CD4-positive, alpha-beta T cell treated with Interferon alpha-2 for 1 hour (primary cell): ENCODE results near the gene AP1G1.

Experiments
- DNase-seq, 2 donors: peaks; one replicate each; pipeline ENCODE4 v3.0.0-alpha.2; 2020 to 2022

AP1G1 gene

DNA sequence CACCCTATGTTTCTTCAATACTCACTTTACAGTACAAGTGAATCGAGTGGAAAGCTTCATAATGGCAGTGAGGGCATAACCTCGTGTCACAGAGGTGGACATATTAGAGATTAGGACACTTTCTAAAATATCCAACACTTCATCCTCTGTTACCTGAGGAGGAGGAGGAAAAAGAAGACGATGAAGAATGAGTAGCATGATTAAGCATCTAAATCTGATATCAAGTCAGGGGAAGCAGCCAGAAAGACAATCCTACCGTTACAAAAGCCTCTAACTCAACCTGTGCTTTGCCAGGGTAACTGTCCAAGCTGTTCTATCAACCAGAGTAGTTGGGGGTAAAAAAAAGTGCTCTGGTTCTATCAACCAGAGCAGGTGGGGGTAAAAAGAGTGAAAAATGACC lies 60.4 kb downstream of the AP1G1 start:
- DNase-seq: no peak

DNA sequence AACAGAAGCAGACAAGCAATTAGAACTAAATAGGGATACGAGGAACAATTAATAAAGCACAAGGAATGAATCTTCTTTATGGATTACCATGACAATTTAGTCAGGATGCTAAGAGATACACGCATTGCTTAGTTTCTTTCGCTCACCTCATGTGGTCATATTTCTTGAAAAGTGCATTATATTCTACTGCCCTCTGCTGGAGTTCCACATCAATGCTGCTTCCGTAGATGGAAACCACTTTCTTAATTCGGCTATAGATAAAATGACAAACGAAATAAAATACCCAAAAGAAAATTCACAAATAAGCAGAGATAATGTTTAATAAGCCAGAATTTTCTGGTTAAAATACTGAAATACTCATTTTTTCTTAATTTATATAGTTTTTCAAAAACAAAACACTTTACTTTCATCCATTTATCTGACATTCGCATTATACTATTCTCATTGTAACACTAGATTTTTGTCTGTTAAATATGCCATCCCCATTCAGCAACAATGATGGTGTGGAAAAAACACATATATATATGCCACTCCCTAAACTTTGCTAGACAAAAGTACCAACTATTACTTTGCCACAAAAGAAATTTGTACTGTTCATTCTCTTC lies 62.1 kb downstream of the AP1G1 start:
- peak; percentile 18 to 63 for DNase-seq

DNA sequence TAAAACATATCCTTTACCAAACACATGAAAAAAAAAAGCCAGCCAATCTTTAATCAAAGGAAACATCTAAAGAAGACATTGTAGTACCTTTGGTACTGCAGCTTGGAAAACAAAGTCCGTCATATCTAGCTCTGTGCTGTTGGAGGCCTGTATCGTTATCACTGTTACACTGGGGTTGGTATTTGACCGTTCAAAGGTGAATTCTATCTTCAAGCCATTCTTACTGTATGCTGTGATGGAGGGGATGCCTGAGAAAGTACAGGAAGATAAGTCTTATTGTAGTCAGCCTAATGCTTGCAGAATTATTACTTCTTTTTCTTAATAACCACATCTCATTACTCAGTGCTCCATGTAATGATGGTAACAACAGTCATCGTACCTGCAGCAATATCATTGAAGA lies 69.8 kb downstream of the AP1G1 start:
- DNase-seq: no peak

DNA sequence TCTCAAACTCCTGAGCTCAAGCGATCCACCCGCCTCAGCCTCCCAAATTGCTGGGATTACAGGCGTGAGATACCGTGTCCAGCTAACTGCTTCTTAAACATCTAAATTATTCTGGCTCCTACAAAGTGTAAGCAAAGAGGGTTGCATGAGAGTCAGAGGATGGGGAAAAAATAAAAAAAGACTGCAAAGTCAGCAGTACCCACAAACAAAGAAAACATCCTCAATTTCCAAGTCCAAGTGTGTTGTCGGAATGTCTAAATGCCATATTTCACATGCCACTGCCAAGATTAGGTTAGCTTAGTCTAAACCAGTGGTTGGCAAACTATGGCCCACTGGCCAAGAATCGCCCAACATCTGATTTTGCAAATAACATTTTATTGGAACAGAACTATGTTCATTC lies 71.1 kb downstream of the AP1G1 start:
- no peak for DNase-seq

DNA sequence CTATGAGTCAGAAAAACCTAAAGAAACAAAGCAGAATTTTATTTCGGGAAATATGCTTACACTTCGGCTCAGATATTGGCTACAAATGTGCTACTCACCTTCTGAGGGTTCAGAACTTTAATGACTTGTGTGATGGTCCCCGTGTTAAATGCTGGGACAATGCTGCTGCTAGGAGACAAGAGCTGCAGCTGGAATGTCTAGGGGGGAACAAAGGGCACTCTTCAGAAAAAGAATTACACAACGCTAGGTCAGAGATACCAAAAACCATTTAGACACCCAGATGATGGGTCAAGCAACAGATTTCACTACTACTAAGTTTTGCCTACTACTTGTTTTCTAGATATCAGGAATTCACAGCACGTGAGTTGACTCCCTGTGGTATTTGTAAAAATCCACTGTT lies 74.1 kb downstream of the AP1G1 start:
- DNase-seq: no peak

DNA sequence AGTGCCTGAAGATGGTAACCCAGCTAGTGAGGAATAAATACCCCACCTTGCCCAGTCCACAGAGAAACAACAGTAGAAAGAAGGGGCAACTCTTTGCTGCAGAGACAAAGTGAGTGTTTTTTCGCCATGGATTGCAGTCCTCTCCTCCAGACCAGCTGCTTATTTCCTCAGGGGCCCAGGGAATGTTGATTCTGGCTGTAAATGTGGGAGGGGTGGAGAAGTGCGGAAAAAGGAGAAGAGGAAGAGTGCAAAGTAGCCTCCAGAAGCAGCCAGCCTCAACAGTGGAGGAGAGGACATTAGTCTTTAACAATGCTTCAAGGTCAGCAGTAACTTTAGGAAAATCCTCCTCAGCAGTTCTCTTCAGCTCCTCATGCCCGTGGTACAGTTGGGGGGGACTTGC lies 76.0 kb downstream of the AP1G1 start:
- DNase-seq: no peak

DNA sequence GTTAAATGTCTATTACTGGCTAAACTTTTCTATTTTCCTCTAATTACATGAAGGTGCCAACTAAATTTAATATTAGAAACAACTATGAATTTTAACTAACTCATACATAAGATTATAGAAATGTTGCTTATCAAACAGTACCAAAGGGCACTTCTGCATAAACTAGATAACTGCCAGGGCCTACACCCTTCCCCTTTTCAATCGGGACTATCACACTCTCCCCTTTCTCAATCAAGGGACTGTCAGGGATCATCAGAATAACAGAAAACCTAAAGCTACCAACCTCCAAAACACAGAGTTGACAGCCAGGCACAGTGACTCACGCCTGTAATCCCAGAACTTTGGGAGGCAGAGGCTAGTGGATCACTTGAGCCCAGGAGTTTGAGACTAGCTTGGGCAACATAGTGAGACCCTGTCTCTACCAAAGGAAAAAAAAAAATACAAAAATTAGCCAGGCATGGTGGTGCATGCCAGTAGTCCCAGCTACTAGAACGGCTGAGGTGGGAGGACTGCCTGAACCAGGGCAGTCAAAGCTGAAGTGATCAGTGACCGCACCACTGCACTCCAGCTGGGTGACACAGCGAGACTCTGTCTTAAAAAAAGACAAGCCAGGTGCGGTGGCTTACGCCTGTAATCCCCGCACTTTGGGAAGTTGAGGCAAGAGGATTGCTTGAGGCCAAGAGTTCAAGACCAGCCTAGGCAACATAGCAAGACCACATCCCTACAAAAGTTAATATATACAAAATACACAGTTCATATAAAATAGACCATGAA lies 80.9 kb downstream of the AP1G1 start:
- DNase-seq: peak in 1 of 2 donors; percentile 4

DNA sequence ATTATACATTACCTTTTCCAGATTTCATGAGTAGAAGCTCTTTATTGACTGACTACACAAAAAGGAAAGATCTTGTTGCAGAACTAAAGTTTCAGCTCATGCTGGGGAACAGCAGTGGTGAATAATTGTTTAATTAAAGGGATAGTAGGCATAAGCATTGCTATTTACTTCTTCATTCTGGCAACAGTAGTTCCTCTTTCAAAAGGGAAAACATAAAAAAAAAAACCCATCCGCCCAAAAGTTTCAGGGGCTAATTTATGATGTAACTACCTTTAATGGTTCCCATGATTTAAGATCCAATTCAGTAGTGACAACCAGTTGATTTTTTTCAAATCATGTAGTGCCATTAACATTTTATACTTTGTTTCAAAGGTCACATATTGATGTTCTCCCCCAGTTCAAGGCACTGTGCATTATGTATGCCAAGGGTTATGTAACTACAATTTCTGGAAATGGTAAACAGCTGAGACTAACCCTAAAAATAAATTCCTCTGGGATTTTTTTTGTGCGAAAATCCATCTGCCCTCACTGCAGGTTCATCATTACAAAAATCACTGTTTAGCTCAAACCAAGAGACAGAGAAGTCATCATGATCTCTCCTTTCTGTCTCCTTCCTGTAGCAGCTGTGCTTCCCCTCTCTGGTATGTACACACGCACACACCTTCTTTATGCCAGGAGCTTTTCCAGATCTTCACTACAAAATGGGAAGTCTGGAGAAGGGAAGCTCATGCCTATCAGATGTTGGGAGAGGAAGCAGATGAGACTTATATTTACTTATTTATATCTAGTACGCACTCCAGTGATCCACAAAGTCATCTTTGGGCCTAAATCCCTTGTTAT lies 81.9 kb downstream of the AP1G1 start:
- DNase-seq: no peak

DNA sequence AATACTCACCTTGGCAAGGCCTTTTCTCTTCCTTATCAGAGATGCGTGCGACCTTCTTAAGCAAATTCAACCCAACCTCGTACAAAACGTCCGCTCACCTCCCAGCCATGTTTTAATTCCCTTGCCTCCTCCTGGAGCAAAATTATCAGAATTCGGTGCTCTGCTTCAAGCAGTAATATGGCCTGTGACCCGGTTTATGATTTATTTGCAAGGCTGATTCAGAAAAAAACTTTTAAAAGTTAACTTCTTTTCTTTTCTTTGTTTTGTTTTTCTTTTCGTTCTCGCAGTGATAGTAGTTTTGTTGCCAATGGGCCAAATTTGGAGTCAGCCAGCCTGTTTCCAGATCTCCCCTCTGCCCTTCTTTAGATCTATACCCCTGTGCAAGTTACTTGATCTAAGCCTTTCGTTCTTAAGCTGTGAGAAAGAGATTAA lies 84.3 kb downstream of the AP1G1 start, which contains the start of gene PHLPP2:
Gene PHLPP2 (minus strand): TSS at position 382 of the 432 bp plus-strand sequence. CDS start 9,906 bp downstream, outside the sequence.
- no peak for DNase-seq

DNA sequence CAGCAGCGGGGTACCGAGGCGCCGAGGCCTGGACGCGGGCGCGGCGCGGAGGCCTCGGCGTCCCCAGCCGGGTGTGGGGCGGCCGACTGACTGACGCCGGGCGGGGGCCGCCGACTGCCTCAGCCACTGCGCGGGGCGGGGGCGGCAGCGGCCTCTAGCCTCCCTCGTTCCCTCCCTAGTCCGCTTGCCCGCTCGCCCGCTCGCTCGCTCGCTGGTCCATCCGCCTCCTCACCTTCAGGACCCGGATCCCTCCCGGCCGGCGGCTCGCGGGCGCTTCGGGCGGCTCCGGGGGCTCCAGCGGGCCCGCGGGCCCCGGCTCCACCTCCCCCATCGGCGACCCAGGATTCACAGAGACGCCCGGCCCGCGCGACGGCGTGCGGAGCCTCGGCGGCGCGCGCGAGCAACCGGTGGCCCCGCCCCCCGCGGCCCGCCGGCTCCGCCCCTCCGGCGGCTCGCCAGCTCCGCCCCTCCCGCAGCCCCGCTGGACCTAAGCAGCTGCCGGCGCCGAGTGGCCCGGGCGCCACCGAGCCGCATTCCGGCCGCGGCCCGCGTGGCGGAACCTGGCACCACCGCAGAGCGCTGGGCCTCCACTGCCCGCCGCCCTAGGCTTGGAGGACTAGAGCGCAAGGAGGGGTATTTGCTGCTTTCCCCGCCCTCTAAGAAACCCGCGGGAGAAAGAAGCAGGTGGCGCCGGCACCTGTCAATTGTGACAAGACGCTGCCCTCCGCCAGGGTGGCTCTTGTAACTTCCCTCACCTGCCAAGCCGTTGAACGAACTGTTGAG lies 84.9 kb downstream of the AP1G1 start:
- peak; percentile 80 to 84 for DNase-seq

DNA sequence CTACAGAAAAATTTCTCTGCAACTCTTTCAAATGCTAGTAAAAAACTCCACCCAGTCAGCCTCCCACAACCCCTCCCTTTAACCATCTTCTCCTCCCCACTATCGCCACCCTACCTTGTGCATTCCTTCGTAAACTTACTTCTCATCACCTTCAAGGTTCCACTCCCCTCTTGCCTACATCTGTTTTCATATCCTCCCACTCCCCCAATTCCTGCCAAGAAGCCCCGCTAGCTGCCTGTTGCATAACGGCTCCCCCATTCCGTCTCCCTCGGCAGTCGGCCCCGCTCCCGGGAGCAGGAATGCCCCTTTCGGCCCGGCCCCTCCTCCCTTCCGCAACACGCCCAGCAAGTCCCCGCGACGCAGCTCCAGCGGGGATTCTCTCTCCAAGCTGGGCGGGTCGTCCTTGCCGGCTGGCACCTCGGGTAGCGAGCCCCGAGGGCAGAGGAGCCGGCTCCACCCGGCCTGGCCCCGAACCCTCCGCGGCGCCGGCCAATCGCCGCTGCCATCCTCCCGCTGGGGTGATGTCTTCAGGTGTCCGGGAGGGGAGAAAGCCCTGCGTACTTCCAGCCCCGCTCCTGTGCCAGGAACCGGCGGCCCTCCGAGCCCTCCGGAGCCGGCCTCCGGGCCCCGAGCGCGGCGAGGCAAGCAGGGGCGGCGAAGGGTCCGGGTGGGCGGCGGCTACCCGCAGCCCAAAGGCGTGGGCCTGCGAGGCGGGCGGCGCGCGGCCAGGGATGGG lies 85.7 kb downstream of the AP1G1 start:
- DNase-seq: peak; percentile 18 to 60

DNA sequence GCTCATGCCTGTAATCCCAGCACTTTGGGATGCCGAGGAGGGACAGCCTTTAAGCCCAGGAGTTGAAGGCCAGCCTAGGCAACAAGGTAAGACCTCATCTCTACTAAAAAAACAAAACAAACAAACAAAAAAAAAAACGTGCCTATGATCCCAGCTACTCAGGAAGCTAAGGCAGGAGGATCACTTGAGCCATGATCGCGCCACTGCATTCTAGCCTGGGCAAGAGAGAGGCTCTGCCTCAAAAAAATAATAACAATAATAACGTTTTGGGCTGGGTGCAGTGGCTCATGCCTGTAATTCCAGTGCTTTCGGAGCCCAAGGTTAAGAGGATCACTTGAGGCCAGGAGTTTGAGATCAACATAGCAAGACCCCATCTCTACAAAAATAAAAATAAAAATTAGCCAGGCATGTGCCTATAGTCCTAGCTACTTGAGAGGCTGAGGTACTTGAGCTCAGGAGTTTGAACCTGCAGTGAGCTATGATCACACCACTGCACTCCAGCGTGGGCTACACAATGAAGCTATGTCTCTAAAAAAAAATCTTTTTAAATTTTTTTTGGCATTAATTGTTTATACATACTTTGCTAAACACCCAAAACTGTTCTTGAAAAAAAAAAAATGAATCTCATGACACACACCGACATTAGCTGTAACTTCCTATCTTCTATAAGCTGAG lies 87.4 kb downstream of the AP1G1 start:
- DNase-seq: no peak

DNA sequence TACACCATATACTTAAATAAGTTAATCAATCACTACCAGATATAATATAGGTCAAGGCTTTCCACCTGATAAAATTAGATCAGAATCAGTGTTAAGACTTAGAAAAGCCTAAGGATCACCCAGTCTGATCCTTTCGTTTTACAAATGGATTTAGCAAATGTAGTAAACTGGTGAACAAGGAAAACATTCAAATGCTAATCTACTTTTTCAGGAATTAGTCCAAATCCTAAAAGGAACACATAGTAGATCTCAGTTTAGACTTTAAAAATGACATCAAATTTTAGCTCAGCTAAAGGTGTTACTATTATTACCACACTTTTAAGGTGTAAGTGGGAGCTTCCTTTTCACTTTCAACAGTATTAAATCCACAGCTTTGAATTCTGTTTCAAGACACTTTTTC lies 96.1 kb downstream of the AP1G1 start:
- DNase-seq: no peak

DNA sequence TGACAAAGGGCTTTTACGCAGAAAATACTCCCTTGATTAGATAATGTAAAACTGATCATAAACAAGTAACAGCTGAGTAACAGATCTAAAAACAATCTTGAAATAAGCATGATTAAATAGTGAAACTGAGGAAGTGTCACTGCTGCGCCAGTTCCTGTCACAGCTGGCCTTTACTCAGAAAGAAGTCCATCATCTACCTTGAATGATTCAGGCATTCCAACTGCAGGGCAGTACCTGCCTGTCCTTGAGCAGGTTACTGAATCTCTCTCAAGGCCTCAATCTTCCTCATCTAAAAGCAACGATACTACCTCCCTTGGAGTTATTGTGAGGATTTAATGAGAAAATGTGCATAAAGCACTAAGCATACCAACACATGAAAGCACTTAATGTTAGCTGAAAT lies 96.8 kb downstream of the AP1G1 start:
- no peak for DNase-seq

DNA sequence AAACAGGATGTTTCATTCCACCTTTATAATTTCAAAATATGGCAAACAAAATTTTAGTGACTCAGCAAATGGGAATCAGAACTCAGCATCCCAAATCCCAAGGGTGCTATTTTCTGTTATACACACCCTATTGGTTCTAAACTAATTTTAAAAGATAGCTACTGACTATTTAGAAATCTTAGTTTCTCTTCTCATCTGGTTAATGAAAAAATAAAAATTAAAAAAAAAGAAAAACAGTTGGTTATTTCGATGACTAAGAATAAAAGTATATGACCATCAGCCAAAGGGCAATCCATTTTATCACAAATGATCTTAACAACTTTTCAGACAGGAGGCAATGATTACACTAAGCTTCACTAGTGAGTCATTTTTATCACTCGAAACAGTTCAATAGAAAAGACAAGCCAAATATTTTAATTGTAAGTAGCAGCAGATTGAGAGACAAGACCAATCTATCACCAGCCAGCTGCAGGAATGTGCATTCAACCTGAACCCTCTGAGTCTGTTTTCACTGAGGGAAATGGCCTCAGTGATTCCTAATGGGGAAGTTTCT lies 99.3 kb downstream of the AP1G1 start:
- no peak for DNase-seq

DNA sequence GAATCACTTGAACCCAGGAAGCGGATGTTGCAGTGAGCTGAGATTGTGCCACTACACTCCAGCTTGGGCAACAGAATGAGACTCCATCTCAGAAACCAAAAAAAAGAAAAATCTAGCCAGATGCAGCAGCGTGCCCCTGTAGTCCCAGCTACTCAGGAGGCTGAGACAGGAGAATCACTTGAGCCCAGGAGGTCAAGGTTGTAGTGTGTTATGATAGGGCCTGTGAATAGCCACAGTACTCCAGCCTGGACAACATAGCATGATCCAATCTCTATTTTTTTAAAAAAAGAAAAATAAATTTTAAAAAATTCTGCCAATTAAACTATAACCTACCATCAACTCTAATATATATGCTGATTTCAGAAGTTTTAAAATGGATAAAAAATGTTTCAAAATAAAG lies 99.9 kb downstream of the AP1G1 start:
- no peak for DNase-seq

DNA sequence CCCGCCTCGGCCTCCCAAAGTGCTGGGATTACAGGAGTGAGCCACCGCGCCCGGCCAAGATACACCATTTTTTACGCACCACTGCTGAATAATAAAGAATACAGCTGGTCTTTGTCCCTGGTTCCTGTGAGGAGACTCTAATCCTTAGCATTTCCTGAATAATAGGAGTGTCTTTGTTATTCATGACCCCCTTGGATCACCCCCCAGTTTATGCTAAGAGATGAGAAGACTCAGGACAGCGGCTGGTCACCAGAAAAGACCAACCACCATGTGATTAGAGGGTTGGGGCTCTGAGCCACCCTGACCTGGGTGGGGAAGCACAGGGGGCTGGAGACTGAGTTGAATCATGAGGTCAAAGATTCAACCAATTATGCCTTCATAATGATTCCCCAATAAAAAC lies 101.4 kb downstream of the AP1G1 start:
- no peak for DNase-seq

DNA sequence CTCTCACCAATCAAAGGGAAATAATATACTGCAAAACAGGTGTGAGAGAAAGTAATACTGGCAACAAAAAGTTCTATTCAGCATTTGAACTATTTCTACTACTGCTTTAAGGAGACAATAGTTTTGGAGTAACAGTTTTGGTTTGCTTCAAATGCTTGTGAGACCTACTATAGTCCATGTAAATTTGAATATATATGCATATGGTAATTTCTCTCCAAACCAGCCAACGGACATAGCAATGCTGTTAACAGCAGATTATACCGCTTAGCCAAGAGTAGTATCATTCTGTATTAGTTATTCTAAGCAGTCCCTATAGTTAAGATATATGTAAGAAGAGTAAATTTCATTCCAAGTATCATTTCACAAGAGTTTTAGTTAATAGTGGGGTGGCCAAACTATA lies 102.6 kb downstream of the AP1G1 start:
- DNase-seq: no peak

DNA sequence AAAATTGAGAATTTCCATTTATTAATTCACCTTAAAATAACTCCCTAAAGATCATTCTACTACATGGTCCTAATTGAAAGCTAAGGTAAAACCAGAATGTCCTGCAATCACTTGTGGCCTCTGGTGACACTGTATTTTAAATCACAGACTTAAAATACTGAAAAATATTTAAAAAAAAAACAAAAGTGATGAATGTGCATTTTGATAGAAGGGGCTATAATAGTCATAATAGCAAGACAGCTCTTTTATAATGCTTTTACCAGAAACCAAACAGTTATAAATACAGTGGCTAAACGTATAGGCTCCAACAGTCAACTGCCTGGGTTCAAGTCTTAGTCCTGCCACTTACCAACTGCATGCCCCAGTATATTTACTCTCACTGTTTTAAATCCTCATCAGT lies 105.3 kb downstream of the AP1G1 start:
- DNase-seq: no peak

DNA sequence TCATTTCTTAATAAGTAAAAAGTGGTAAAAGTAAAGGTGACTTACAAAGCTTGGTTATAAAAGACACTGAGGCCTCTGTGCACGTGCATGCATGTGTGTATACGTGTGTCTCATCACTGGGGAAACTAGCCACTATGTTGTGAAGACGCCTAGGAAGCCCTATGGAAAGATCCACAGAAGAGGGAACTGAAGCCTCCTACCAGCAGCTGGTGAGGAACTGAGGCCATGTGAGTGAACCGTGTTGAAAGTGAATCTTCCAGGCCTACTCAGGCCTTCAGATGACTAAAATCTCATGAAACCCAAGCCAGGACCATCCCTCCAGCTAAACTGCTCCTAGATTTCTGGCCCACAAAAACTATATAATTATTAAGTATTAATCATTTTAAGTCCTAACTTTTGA lies 107.8 kb downstream of the AP1G1 start:
- DNase-seq: no peak

DNA sequence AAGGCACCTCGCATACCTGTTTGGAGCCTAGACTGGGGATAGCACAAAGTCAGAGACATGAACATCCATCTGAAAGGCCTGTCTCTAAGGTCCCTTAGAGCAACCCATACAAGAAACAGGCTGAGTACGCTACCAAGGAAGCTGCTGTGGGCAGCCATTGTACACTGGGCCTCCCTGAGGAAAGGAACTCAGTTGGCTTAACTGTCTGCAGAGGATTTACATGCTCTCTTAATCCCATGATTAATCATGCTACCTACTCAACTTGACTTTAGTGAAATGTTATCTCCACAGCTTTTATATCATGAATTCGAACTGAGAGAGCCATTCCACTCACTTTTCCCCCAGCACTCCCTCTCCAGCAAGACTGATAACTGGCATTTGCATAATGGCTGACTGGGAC lies 110.1 kb downstream of the AP1G1 start:
- no peak for DNase-seq
